ENCODE results near the gene DPYSL4.

DPYSL4 gene

DNA sequence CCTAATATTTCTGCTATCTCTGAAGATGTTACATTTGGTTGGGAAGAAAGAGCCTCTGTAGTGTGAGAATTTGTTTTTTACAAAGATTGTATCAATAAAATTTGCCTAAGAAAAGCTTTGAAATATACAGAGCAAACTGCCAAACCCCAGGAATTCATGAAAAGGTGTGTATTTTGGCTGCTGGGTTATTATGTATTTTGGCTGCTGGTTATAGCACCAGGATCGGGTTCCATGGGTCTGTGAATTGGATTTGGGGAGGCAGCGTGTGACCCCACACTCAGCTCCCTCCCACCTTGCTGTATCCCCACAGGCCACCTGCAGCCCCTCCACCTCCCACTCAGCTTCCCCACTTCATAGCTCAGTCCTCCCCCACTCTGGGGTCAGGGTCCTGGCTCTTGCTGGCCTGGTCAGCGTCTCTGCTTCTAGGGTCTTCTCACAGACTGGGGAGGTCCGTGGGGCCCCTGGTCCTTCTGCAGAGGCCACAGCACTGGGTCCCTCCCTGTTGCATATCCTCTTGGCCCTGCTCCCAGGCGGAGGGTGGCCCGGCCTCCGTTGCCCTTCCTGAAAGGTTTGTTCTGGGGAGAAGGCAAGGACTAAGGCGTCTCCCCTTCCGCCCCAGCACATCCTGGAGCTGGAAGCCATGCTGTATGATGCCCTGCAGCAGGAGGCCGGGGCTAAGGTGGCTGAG is 24.0 kb upstream of the DPYSL4 start:
- Histone ChIP-seq H3K9me3 (ENCODE audit: low read length) (no peaks in the 10 kb centered on the region), H3K36me3 (ENCODE audit: insufficient read depth, low read length) (no peaks in the 10 kb centered on the region), H2AFZ (ENCODE audit: low read depth, low read length) (no peak overlapping the region), H3K4me3 (ENCODE audit: low read length) (no peak overlapping the region), H3K27me3 (ENCODE audit: insufficient read depth, low read length) (peaks cover 6% of the 10 kb centered on the region), H3K4me1 (ENCODE audit: insufficient read depth, low read length) (no peaks in the 10 kb centered on the region)

DNA sequence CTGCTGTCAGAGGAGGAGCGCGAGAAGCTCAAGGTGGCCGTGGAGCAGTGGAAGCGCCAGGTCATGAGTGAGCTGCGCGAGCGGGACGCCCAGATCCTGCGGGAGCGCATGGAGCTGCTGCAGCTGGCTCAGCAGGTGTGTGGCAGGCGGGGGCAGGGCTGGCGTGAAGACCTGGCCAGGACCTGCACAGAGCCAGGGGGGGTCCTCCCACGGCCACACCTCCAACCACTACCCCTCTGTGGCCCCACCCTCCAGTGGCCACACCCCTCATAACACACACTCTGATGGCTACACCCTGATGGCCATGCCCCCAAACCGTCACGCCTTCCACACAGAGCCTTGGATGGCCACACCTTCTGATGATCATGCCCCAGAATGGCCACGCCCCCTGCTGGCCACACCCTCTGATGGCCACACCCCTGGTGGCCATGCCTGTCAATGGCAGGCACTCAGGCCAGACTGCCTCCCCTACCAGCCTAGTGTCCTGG is 23.4 kb upstream of the DPYSL4 start:
- H3K4me1 ChIP-seq (ENCODE audit: insufficient read depth, low read length) = no peaks in the 10 kb centered on the region
- peaks cover 6% of the 10 kb centered on the region for H3K27me3 ChIP-seq (ENCODE audit: insufficient read depth, low read length)
- no peak overlapping the region for H3K4me3 ChIP-seq (ENCODE audit: low read length)
- no peaks in the 10 kb centered on the region for H3K36me3 ChIP-seq (ENCODE audit: insufficient read depth, low read length)
- no peaks in the 10 kb centered on the region for H3K9me3 ChIP-seq (ENCODE audit: low read length)
- no peak overlapping the region for H2AFZ ChIP-seq (ENCODE audit: low read depth, low read length)

DNA sequence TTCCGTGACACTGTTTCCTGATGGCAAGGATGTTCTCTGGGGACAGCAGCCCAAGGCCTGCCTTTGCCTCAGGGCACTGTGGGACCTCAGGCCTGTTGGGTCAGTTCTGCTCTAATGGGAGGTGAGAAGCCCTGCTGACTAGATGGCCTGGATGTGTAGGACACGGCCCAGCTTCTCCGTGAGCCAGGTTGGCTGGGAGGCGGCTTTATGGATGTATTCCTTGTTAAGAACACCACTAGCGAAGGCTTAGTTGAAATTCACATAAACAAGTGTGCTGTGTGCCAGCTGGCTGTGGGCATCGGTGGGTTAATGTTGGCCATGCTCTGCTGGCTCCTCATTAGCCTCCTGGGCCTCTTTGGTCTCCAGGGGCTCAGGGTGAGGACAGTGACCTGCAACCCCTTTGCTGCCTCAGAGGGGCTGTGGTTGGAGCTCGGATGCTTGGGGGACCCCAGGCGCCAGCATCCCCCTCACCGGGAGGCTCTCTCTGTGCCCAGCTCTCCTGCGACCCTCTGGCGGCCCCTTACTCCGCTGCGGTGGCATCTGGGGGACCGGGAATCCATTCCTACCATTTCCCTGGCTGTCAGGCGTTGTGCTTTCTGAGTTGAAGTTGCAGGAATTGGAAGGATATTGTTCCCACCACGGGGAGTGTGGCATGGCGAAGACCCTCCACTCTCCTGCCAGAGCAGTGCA is 22.8 kb upstream of the DPYSL4 start:
- Histone ChIP-seq H2AFZ (ENCODE audit: low read depth, low read length) (no peak overlapping the region), H3K4me1 (ENCODE audit: insufficient read depth, low read length) (no peaks in the 10 kb centered on the region), H3K9me3 (ENCODE audit: low read length) (no peaks in the 10 kb centered on the region), H3K27me3 (ENCODE audit: insufficient read depth, low read length) (peaks cover 6% of the 10 kb centered on the region), H3K36me3 (ENCODE audit: insufficient read depth, low read length) (no peaks in the 10 kb centered on the region), H3K4me3 (ENCODE audit: low read length) (no peak overlapping the region)

DNA sequence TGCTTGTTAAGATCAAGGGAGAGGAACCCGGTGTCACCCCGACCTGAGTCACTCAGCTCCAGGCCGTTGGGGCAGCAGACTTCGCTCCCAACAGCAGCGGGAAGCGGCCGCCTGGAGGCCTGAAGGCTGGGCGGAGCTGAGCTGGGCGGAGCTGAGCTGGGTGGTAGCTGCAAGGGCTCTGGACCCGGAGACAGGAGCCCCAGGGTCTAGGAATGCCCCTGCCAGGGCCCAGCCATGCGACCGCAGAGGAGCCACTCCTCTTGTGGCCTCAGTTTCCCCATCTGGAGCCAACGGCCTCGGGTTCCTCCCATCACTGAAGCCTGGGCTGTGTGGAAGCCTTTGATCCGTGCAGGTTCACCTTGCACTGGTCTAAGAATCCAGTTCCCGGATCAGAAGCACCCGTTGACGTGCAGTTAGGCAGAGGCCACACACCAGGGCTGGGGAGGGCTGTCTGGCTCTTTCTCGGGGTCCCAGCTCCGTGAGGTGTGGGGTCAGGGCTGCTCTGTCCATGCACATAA is 21.9 kb upstream of the DPYSL4 start:
- Histone ChIP-seq H3K36me3 (ENCODE audit: insufficient read depth, low read length) (no peaks in the 10 kb centered on the region), H3K4me3 (ENCODE audit: low read length) (no peak overlapping the region), H2AFZ (ENCODE audit: low read depth, low read length) (no peak overlapping the region), H3K9me3 (ENCODE audit: low read length) (no peaks in the 10 kb centered on the region), H3K4me1 (ENCODE audit: insufficient read depth, low read length) (no peaks in the 10 kb centered on the region), H3K27me3 (ENCODE audit: insufficient read depth, low read length) (peaks cover 6% of the 10 kb centered on the region)

DNA sequence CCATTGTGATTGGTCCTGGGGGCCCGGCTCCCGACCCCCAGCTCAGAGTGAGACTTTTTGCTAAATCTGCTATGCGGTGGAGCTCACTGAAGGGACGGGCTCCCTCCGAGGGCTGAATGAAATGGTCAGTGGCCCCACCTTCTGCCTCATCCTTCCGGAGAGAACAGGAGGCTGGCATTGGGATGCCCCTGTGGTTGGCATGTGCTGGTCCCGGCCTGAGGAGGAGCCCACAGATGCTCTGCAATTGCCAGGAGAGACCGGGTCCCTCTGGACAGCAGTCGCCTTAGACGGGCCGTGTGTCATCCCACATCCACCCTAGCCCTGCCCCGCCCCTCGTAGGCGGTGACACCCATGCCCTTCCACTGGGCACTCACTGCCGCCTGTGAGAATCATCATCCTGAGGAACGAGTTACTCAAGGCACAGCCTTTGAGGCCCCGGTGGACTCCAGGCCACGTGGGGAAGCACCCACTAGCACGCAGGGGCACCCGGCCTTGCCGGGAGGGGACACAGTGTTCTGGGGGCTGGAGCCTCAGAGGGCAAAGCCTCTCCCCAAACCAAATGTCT is 21.2 kb upstream of the DPYSL4 start:
- no peak overlapping the region for H2AFZ ChIP-seq (ENCODE audit: low read depth, low read length)
- no peaks in the 10 kb centered on the region for H3K36me3 ChIP-seq (ENCODE audit: insufficient read depth, low read length)
- H3K4me1 ChIP-seq (ENCODE audit: insufficient read depth, low read length) = no peaks in the 10 kb centered on the region
- no peaks in the 10 kb centered on the region for H3K9me3 ChIP-seq (ENCODE audit: low read length)
- H3K27me3 ChIP-seq (ENCODE audit: insufficient read depth, low read length) = peaks cover 6% of the 10 kb centered on the region
- H3K4me3 ChIP-seq (ENCODE audit: low read length) = no peak overlapping the region

DNA sequence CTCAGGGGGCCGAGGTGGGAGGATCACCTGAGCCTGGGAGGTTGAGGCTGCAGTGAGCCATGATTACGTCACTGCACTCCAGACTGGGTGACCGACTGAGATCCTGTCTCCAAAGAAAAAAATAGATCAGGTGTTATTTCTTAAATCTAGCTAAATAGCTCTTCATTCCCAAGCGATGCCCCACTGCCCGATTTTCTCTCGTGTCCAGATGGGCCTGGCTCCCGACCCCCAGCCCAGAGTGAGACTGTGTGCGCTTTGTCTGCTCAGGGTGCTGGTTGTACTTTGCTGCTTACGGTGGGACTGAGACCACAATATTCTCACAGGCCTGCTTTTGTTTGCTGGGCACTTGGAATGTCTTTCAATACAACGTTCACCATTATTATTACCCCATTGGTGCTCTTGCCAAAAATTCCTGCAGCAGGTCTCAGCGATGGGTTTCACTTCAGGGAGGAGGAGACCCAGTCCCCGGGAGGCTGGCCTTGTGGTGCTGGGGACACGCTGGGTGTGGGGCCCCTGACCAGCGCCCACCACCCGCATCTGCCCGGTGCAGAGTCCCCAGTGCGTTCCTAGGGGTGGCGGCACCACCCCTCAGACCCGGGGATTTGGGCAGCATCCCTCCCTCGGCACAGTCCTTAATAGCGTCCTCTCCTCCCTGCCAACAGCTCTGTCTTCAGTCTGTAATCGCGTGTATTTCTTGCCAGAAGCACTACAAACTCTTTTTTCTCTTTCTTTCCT is 20.4 kb upstream of the DPYSL4 start:
- Histone ChIP-seq H3K27me3 (ENCODE audit: insufficient read depth, low read length) (peaks cover 6% of the 10 kb centered on the region), H3K4me1 (ENCODE audit: insufficient read depth, low read length) (no peaks in the 10 kb centered on the region), H3K9me3 (ENCODE audit: low read length) (no peaks in the 10 kb centered on the region), H3K4me3 (ENCODE audit: low read length) (no peak overlapping the region), H3K36me3 (ENCODE audit: insufficient read depth, low read length) (no peaks in the 10 kb centered on the region), H2AFZ (ENCODE audit: low read depth, low read length) (no peak overlapping the region)

DNA sequence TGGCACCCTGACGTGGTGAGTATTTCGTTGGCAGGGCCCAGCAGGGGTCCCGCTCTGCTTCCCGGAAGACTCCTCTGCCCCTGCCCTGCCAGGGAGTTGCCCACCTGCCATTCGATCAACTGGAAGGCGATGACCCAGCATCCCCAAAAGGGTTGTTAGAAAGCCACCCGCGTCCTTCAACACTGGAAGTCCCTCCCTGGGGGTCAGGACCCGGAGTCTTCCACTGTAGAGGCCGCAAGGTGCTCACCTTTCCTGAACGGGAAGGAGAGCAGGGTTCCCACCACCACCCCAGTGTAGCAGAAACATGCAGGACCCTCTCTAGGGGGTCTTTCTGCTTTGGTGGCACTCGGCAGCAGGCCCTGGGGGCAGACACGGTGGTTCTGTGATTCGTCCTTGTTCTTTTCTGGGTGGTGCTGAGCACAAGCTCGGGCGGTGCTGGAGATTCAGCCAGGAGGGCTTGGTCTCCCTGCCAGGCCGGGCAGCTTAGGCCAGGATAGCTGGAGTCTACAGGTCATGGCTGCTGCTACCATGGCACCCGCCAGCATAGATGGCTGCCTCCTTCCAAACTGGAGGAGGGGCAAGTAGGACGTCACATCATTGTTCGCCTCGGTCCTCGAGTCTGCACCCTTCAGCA is 19.6 kb upstream of the DPYSL4 start:
- Histone ChIP-seq H3K36me3 (ENCODE audit: insufficient read depth, low read length) (no peaks in the 10 kb centered on the region), H3K4me3 (ENCODE audit: low read length) (no peak overlapping the region), H3K4me1 (ENCODE audit: insufficient read depth, low read length) (no peaks in the 10 kb centered on the region), H2AFZ (ENCODE audit: low read depth, low read length) (no peak overlapping the region), H3K9me3 (ENCODE audit: low read length) (no peaks in the 10 kb centered on the region), H3K27me3 (ENCODE audit: insufficient read depth, low read length) (peaks cover 6% of the 10 kb centered on the region)

DNA sequence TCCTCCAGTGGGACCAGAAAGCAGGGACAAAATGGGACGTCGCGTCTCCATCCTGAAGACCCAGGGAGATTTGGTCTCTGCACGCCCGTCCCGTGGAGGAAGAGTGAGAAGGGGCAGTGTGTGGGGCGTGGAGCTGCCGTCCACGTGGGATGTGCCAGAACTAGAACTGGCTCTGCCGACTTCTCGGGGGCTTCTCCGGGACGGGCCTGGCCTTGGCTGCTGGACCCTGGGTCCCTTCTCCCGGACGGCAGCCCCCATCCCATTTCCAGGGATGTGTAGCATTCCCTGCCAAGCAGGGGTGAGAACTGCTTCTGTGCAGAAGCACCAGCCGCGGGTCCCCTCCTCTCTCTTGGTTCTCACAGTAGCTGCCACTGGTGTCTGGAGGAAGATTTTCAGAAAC is 18.8 kb upstream of the DPYSL4 start:
- H3K36me3 ChIP-seq (ENCODE audit: insufficient read depth, low read length) = no peaks in the 10 kb centered on the region
- H3K4me3 ChIP-seq (ENCODE audit: low read length) = no peak overlapping the region
- H3K27me3 ChIP-seq (ENCODE audit: insufficient read depth, low read length) = peaks cover 6% of the 10 kb centered on the region
- no peaks in the 10 kb centered on the region for H3K4me1 ChIP-seq (ENCODE audit: insufficient read depth, low read length)
- no peaks in the 10 kb centered on the region for H3K9me3 ChIP-seq (ENCODE audit: low read length)
- H2AFZ ChIP-seq (ENCODE audit: low read depth, low read length) = no peak overlapping the region

DNA sequence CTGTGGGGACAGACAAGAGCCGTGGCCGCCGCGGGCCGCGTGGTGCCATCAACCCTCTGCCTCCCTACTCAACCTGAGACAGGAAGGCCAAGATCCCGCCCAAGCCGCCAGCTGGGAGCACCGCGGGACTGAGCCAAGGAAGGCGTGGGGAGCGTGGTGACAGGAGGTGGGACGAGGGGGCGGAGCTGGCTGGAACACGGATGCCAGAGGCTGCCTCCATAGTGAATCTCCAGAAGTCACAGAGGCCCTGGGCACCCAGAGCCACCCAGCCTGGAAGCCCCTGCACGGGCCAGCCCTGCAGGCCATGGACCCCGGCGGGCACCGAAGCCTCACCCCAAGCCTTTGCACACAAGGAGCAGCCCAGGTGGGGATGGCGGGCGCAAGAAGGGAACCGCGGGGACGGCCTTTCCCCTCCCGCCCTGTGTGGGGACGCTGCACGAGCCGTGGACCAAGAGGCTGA is 18.1 kb upstream of the DPYSL4 start:
- no peaks in the 10 kb centered on the region for H3K9me3 ChIP-seq (ENCODE audit: low read length)
- H3K36me3 ChIP-seq (ENCODE audit: insufficient read depth, low read length) = no peaks in the 10 kb centered on the region
- no peak overlapping the region for H2AFZ ChIP-seq (ENCODE audit: low read depth, low read length)
- peaks cover 6% of the 10 kb centered on the region for H3K27me3 ChIP-seq (ENCODE audit: insufficient read depth, low read length)
- H3K4me1 ChIP-seq (ENCODE audit: insufficient read depth, low read length) = no peaks in the 10 kb centered on the region
- no peak overlapping the region for H3K4me3 ChIP-seq (ENCODE audit: low read length)

DNA sequence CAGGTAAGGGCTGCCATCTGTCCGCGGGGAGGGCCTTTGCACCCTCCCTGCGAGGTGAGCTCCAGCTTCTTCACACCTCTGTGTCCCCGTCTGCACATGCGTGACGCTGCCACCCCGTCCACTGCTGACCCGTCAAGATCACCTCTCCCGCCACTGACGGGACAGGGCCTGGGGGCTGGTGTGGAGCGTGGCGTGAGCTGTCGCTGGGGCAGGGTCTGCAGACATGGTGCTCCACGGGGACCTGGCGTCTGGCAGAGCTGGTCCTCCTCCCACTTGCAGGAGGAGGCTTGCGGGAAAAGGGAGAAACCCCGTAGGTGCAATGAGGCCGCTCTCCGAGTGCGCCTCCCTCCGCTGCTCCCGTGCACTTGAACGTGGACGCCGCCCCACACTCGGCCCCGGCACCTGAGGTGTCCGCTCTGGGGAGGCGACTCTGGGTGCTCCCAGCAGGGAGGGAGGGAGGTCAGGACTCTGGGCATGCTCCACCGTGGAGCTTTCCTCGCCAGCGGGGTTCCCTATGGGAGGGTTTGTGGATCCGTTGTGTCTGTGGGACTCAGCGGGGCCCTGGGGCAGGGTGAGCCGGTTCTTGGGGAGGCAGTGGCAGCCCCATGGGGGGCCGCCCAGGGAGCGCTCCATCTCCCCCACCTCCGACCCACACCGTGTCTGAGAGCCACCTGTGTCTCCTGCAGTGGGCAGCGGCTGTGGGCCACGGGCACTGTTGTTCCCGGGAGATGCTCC is 17.6 kb upstream of the DPYSL4 start:
- no peaks in the 10 kb centered on the region for H3K4me1 ChIP-seq (ENCODE audit: insufficient read depth, low read length)
- peaks cover 5% of the 10 kb centered on the region for H3K27me3 ChIP-seq (ENCODE audit: insufficient read depth, low read length)
- H3K36me3 ChIP-seq (ENCODE audit: insufficient read depth, low read length) = no peaks in the 10 kb centered on the region

DNA sequence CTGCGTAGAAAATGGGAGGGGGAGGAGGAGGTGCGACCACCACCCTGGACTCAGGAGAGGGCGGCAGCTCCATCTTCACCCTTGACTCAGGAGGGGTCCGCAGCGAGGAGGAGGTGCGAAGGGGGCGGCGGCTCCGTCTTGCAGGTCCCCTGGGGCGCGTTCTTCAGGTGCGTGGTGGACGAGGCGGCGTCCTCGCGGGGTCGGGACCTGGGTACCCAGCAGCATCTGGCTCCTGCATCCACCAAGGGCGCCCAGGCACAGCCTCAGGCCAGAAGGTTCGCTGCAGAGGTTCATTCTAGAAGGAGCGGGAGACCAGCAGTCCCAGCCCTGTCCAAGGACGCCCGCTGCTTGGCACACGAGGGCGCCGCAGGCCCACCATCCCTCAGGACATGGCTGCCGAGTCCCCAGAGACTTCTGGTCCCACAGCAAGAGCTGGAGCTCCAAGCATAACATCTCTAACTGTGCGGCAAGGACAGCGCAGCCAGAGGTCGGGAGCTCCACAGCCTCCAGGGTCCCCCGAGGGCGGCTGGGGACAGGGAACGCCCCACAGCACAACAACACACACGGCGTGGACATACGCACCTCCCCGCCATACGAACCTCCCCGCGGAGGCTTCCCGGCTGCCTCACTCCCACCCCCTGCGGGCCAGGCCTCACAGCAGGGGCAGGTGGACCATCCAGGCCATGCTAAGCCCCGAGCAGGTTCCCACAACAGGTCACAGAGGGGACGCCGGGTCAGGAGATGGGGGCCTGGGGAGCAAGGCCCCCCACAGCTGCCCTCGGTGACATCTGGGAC is 16.8 kb upstream of the DPYSL4 start:
- no peaks in the 10 kb centered on the region for H3K36me3 ChIP-seq (ENCODE audit: insufficient read depth, low read length)
- H3K4me3 ChIP-seq (ENCODE audit: low read length) = no peak overlapping the region
- no peak overlapping the region for H2AFZ ChIP-seq (ENCODE audit: low read depth, low read length)
- no peaks in the 10 kb centered on the region for H3K4me1 ChIP-seq (ENCODE audit: insufficient read depth, low read length)
- H3K27me3 ChIP-seq (ENCODE audit: insufficient read depth, low read length) = no peaks in the 10 kb centered on the region
- H3K9me3 ChIP-seq (ENCODE audit: low read length) = no peaks in the 10 kb centered on the region

More for the DNA sequence above, 17.6 kb upstream of the DPYSL4 start:
- no peak overlapping the region for H2AFZ ChIP-seq (ENCODE audit: low read depth, low read length)
- H3K9me3 ChIP-seq (ENCODE audit: low read length) = no peaks in the 10 kb centered on the region
- H3K4me3 ChIP-seq (ENCODE audit: low read length) = no peak overlapping the region
